NCI-H2171 (cell line): Measurements from ENCODE around the gene CADM2.
"Not testable (repeated sequence)": the region's sequence is repeated elsewhere in the genome, so short reads cannot be mapped to it uniquely, and the experiment has no call there.

Experiments used
- DNase-seq: peaks from one replicate; lab custom pipeline; 2025; lab: John Stamatoyannopoulos, UW

Gene CADM2

GRCh38 chr3:85672761-85673160 lies 714.0 kb downstream of the CADM2 start:
- no peak for DNase-seq

DNA sequence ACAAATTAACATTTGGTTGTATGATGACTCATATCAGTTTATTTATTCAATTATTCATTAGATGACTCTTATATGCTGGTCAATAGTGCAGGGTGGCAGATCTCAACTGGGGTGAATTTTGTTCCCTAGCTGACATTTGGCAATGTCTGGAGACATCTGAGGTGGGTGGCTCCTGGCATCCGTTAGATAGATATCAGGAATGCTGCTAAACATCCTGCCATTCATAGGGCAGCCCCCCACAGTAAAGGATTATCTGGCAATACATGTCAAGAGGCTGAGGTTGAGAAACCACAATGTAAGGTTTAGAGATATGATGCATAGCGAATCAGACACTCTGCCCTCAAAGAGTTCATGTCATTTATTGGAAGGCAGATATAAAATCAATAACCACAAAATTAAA lies 719.9 kb downstream of the CADM2 start:
- DNase-seq = no peak

GRCh38 chr3:85681906-85682305 lies 723.1 kb downstream of the CADM2 start:
- no peak for DNase-seq

DNA sequence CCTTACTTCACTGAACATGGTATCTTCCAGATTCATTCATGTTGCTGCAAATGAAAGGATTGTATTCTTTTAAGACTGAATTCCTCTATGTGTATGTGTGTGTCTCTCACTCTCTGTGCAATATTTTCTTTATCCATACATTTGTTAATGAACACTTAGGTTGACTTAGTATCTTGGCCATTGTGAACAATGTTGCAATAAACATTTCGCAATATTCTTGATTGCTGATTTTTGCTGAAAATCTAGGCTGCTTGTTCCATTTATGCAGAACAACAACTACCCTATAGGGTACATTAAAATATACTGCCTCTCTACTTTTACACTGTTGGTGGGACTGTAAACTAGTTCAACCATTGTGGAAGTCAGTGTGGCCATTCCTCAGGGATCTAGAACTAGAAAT lies 732.4 kb downstream of the CADM2 start:
- DNase-seq = no peak

GRCh38 chr3:85697156-85697555 lies 738.4 kb downstream of the CADM2 start:
- DNase-seq = no peak

DNA sequence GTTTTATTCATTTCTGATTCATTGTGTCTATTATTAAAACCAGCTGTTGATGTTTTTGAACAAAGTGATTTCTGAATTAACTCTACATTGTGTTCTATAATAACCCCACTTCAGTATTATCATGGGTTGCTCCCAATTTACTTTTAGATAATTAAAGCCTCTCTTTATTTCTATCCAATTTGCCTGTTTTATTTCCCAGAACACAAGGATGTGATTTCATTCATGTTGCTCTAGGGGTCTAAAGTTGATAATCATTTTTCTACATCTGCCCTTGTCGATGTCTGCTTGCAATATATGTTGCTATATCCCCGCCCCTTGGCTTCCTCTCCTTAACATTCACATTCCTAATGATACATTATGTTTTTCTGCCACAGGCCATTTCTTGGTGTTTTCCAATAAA lies 747.3 kb downstream of the CADM2 start:
- DNase-seq = no peak

- DNase-seq = not testable (repeated sequence)
These were observed 749.5 kb downstream of the CADM2 start for GRCh38 chr3:85708325-85708724.

GRCh38 chr3:85709346-85709892 lies 750.6 kb downstream of the CADM2 start:
- DNase-seq = no peak

DNA sequence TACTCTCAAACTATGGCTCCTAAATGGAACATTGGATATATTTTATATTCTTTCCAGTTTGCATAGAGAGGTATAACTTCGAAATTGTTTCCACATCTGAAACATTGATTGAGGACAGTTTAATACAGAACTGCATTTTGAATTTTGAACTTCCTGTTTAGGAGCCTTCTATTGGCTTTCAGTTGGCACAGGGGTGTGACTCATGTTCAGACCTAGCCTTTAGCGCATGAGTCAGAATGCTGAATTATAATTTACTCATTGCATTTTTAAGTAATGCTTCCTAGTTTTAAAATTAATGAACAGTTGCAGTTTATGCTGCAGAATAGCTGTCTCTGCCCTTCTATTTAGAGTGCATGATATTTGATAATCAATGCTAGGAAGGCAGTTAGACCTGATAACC lies 751.7 kb downstream of the CADM2 start:
- no peak for DNase-seq

DNA sequence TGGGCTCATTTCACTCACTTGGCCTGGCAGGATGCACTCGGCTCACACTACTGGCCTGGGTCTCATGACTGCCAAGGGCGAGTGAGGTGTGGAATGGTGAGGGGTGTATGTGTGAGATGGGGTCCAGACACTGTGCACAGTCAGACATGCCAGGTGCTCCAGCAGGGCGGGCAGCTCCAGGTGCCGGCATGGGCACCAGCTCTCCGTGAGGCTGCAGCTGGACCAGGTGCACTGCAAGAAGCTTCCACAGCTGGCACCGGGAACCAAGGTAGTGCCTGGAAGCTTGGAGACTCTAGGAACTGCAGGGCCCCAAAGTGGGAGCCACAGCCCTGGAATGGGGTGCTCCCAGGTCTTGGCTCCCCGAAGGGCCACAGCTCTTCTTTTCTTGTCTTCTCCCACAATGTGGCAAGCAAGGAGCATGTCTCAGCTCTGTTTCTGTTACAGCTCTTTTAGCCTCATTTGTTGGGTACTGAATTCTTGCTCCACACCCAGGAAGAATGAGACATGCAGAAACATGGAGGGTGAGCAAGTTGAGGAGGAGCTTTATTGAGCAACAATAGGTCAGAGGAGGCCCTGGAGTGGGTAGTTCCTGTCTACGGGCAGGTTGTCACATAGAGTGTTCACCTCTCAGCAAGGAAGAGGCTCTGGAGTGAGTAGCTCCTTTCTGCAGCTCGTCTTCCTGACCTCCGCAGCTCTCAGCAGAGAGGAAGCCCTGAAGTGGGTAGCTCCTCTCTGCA lies 762.8 kb downstream of the CADM2 start:
- DNase-seq = no peak

DNA sequence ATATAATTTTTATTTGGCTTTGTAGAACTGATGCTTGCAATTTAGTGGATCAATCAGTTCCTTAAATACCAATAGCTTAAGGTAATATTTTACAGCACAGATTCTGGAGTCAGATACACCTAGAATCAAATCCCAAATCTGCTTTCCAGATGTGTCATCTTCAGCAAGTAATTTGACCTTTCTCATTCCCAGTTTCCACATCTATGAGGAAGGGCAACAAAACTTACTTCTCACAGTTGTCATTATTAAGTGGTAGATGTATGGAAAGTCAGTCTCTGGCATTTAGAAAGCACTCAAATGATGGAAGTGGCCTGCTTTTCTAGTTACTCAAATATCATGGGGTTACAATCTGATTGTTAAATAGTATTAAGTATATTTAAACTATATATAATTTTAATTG lies 767.0 kb downstream of the CADM2 start:
- no peak for DNase-seq

DNA sequence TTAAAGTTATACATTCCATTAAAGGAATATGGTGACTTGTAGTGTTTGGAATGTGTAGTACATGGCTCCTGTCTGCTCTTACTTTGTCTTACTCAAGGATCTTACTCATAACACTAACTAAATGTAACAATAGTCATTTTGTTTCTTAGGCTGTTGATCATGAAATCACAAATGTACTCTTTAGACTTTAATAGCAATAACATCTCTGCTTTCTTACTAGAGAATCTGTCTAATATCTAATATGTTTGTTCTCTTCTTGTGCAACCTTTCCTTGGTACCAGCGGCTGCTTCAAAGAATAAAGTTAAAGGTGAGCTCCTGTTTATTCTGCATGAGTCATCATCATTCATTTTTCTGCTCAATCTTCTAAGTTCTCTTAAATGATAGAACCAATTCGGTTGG lies 767.5 kb downstream of the CADM2 start:
- no peak for DNase-seq

DNA sequence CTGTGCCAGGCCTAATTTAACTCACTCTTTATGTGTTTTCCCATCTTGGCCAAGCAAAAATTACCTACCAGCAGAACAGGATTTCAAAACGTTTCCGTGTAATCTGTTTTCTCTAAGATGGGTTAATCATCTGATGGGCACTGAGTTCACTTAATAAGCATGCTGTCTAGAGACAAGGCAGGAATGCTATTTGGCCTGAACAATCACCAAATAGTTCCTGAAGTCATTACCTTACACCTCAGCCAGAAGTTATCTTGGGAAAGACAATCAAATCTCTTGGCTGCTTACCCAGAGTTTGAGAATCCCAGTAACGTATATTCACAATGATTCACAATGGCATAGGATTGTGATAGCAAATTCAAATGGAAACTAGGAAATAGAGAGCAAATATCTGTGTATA lies 779.1 kb downstream of the CADM2 start:
- no peak for DNase-seq

DNA sequence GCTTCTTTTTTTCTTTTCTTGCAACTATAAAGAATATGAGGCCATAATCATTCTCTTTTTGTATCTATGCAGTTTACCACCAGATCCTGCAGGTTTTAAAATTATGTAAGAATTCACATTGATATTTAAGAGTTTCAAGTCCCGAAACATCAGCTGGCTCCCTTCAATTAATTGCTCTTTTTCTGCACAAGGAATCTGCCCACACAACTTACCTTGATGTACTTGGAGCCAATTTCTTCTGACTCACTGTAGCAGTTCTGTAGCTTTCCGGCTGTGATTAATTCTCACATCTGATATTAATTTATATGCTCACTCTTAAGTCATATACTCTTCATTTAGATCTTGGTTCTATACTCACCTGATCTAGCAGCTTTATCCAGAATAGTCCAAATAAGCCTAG lies 781.8 kb downstream of the CADM2 start:
- no peak for DNase-seq

DNA sequence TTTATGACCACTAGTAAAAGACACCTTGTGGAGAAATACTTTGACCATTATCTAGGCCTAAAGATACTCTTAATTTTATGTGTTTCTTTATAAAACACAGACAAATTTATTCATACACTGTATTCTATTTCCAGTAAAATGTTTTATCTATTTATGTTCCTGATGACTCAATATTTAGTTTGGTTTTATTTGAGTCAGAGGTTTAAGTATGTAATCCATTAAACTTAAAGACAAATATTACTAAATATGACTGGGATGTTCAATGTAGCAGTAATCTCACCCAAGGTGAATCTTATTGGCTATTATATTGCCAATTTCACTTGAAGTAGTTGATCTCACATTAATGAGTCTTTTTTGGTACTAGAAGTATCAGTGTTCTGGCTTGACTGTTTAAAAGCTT lies 799.7 kb downstream of the CADM2 start:
- DNase-seq = no peak

DNA sequence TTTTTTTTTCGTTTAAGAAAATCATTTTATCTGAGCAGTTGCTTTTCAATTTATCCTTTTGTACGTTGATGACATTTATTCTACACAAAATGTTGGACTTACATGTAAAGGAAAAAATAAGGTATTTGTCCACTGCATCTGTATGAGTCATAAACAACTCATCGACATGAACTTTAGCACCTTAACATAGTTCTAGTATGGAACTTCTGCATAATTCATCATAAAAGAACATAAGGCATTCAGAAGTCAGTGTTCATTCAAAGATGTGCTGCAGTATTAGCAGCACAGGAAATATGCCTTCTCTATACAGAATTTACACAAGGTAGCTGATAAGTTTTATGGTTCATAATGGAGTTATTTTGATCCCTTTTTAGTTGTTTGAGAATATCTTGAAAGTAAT lies 801.6 kb downstream of the CADM2 start:
- DNase-seq = no peak

DNA sequence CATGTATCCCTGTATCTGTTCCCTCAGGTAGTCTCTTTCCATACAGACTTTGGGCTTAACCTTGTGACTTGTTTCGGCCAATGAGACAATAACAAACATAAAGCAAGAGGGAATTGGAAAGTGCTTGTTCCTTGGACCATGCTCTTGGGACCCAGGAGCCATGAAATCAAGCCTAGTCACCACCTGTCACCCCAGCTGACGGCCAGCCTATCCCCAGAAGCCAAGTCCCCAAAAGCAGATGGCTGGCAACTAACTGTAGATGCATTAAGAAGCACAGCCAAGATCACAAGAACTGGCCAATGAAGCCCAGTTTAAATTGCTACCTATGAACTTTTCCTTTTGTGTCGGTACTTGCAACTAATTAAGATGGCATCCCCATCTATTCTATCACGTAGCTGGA lies 822.0 kb downstream of the CADM2 start:
- peak; percentile 68 for DNase-seq

DNA sequence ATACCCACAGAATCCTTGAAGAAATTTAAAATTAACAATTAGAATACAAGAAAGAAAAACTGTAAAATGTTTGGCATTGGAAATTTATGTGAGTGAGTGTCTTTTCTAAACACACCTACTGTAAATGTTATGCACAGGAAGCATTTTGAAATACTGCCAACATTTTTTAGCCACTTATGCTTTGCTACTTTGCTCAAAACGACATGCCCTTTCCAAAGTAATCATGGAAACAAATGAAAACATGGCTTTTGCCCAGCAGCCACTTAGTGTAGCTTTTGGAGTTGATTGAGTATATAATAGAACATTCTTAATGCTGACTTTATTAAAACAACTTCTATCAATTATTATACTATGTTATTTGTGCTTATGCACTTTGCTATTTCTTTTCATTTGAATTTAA lies 823.0 kb downstream of the CADM2 start:
- DNase-seq = no peak

GRCh38 chr3:85783291-85783690 lies 824.5 kb downstream of the CADM2 start:
- peak; percentile 38 for DNase-seq

GRCh38 chr3:85785766-85786165 lies 827.0 kb downstream of the CADM2 start:
- DNase-seq = no peak

DNA sequence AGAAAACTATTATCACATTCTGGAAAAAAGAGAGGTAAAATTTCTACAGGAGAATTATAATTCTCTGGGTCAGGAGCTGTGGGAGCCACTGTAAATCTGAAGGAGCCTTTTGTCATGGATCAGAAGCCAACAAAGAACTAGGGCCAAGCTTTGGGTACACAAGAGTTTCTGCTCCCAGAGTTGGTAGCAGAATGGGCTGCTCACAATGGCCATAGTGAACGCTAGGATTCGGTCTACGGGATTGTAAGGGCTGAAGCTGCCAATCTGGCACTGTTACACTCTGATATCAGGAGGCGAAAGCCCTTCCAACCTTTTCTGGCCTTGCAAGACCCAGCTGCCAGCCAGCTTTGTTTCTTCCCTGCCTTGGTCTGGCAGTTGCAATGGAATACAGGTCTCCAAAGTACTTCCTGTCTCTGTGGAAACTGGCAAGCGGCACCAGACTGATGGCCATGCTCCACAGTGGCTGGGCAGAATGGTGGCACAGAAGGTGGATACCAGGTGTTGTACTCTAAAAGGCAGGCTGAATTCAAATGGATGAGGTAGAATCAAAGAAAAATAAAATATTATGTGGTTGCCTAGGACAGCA lies 831.7 kb downstream of the CADM2 start:
- no peak for DNase-seq

DNA sequence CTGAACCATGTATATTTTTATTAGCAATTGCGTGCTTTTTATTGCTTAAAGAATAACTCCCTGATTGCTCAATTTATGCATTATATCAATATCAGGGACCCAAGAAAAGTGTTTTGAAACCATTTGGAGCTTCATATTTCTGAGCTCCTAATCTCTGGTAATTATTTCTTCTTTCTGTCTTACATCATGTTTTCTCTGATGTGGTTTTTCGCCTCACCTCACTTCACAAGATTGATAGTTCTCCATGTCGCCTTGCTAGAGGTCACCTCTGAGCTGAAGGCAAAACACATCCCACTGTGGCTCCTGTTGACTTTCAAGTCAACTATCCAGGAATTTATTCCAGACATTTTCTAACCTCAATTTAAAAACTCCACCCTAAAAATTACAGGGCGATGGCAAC lies 837.4 kb downstream of the CADM2 start:
- no peak for DNase-seq

- no peak for DNase-seq
These were observed 841.9 kb downstream of the CADM2 start for GRCh38 chr3:85800676-85801075.

DNA sequence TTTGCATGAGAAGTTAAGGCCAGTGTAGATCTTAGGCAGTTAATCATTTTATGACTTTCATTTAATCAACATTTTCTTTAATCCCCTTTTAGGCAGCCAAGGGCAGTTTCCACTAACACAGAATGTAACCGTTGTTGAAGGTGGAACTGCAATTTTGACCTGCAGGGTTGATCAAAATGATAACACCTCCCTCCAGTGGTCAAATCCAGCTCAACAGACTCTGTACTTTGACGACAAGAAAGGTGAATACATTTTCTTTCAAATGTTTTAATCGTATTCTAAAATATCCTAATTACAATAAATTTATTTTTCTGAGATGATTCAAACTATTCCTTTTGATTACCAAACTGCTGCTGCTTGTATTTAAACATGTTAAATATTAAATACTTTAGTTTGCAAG lies 843.2 kb downstream of the CADM2 start:
- DNase-seq = no peak
